ENCODE measurements around the gene ZNF592. TPM values are rescaled to one million over a fixed set of nuclear protein-coding genes. Genes with fewer than 3 reads are reported as not detected.

The ZNF592 gene
- total RNA-seq, 1 donor from 2014 or later, result 2.7 TPM

- no peak for DNase-seq (ENCODE audit: low read depth in 2 of 2)
Observed at GRCh38 chr15:84827246-84827645, 78.9 kb downstream of the ZNF592 start.

- no peak for DNase-seq (ENCODE audit: low read depth in 2 of 2)
Observed at GRCh38 chr15:84828086-84828908, 79.9 kb downstream of the ZNF592 start.

- no peak for DNase-seq (ENCODE audit: low read depth in 2 of 2)
Observed at GRCh38 chr15:84829428-84829827, 81.0 kb downstream of the ZNF592 start.

GRCh38 chr15:84830036-84830435, 81.6 kb downstream of the ZNF592 start:
- DNase-seq (ENCODE audit: low read depth in 2 of 2), result no peak

- no peak for DNase-seq (ENCODE audit: low read depth in 2 of 2)
Observed at GRCh38 chr15:84831028-84831427, 82.6 kb downstream of the ZNF592 start.

- peak in 1 of 2 donors; percentile 19 for DNase-seq (ENCODE audit: low read depth in 2 of 2)
Observed at GRCh38 chr15:84831613-84832012, 83.2 kb downstream of the ZNF592 start.

GRCh38 chr15:84832448-84833040, 84.2 kb downstream of the ZNF592 start:
- DNase-seq (ENCODE audit: low read depth in 2 of 2), result no peak

- peak; percentile 89 for DNase-seq (ENCODE audit: low read depth in 2 of 2)
Observed at GRCh38 chr15:84833447-84834228, 85.2 kb downstream of the ZNF592 start.

- no peak for DNase-seq (ENCODE audit: low read depth in 2 of 2)
Observed at GRCh38 chr15:84834229-84834955, 86.0 kb downstream of the ZNF592 start.

- DNase-seq (ENCODE audit: low read depth in 2 of 2), result no peak
Observed at GRCh38 chr15:84834969-84835368, 86.6 kb downstream of the ZNF592 start.

- no peak for DNase-seq (ENCODE audit: low read depth in 2 of 2)
Observed at GRCh38 chr15:84835661-84836337, 87.4 kb downstream of the ZNF592 start.

- DNase-seq (ENCODE audit: low read depth in 2 of 2), result no peak
Observed at GRCh38 chr15:84836844-84837243, 88.5 kb downstream of the ZNF592 start.

- no peak for DNase-seq (ENCODE audit: low read depth in 2 of 2)
Observed at GRCh38 chr15:84839714-84840113, 91.3 kb downstream of the ZNF592 start.

- DNase-seq (ENCODE audit: low read depth in 2 of 2), result no peak
Observed at GRCh38 chr15:84840255-84840654, 91.9 kb downstream of the ZNF592 start.

GRCh38 chr15:84840741-84841429, 92.5 kb downstream of the ZNF592 start:
- DNase-seq (ENCODE audit: low read depth in 2 of 2), result peak; percentile 46 to 78

- no peak for DNase-seq (ENCODE audit: low read depth in 2 of 2)
Observed at GRCh38 chr15:84842781-84843180, 94.4 kb downstream of the ZNF592 start.

- DNase-seq (ENCODE audit: low read depth in 2 of 2), result no peak
Observed at GRCh38 chr15:84844964-84845363, 96.6 kb downstream of the ZNF592 start.

GRCh38 chr15:84845631-84846030, 97.2 kb downstream of the ZNF592 start:
- DNase-seq (ENCODE audit: low read depth in 2 of 2), result peak; percentile 54 to 76

GRCh38 chr15:84846269-84846668, 97.9 kb downstream of the ZNF592 start:
- DNase-seq (ENCODE audit: low read depth in 2 of 2), result no peak

GRCh38 chr15:84847382-84847781, 99.0 kb downstream of the ZNF592 start:
- DNase-seq (ENCODE audit: low read depth in 2 of 2), result no peak

Data from dermis microvascular lymphatic vessel endothelial cell (primary cell).